NCI-H128 (cell line): ENCODE data around the gene VASH1.

ENCODE experiments used
- DNase-seq: peaks from one replicate; lab custom pipeline; 2025; ENCODE audit not compliant: unreplicated experiment; lab: John Stamatoyannopoulos, UW

The VASH1 gene

DNA sequence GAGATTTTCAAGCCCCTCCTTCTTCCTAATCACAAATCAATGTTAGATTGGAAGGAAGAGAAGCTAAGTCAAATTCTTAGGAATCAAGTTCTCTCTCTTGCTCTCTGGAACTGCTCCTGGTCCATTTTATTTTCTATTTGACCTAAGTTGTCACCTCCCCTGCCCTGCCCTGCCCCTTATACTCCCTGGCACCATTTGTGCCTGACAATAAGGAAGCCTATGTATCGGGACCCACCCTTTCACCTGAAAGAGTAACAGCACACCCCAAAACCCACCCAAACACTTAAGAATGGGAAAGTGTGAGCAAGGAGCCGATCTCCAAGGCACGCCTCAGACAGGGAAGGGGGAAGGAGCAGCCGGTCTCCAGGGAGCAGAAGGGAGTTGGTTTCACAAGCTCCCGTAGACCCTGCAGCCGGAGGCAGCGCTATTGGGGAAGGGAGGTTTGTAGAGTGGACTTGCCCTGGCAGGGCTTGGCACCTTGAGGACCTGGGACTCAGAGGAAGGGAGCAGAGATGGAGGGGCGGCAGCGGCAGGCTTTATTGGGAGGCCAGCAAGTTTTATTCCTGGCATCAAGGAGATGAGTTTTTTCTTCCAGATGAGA lies 66.5 kb downstream of the VASH1 start:
- DNase-seq = no peak

DNA sequence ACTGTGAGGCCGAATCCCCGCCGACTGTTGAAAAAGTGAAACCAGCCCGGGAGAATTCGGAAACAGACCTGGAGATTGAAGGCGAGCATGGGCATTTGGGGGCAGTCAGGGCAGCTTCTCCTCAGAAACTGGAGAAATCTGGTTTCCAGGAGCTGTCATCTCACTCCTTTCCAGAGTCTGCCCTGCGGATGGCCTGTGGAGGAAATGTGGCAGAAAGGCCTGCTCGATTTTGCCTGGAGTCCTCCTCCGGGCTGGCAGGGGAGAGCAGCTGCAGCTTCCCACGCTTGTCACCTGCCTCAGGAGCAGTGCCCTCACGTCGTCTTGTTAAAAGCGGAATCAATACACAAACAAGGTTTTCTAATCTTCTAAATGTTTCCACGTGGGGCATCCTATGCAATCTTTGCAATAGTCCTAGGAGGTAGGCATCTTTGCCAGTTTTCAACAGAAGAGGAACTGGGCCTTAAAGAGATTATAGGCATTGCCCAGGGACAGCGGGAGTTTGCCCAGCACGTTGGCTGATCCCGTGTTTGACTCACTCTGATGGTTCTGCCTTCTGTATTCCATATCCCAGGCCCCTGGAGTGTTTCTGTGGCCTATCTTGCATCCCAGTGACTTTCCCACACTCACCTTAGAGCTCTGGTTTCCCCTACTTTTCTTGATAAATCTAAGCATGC lies 67.2 kb downstream of the VASH1 start:
- DNase-seq = no peak

DNA sequence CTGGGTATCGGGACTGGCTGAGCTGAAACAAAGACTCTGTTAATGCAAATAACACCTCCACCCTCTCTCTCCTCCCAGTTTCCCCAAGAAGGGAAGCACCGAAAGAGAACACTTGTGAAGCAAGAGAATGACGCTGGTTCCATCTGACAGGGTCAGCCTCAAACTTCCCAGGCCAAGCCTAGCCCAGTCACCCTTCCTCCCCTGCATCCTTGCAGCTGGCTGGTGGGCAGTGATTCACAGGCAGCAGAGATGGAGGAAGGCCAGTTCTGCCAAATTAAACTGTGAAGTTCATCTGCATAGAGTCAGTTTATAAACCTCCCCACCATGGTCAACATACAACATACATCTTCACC lies 67.7 kb downstream of the VASH1 start:
- no peak for DNase-seq

DNA sequence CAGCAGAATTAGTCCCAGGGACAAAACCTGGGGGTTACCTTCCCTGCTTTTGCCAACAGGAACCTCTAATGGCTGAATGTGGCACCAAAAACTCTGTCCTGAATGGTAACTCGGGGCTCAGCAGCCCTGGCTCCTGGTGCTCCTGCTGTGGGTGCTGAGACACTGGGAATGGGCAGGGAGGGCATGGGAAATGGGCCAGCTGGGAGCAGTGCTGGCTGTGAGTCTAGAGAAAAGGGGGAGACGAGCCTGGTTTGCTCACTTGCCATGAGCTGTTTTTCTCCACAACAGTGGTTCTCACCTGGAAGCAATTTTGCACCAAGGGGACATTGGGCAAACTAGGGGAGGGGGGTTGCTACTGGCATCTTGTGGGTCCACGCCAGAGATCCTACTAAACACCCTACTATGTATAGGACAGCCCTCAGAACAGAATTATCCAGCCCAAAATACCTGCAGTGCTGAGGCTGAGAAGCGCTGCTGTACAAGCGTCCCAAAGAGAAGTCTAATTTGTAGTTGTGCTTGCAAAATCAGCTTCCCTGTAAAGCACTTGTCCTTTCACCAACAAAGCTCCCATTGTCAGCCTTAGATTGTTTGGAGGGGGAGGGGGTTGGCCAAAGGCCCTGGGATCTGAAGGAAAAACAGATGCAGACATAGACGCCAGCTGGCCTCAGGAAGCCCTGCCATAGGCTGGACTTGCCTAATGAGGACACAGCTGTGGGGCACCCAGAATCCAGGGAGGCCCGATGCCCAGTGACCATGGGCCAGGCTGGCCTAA lies 68.6 kb downstream of the VASH1 start:
- DNase-seq = no peak

DNA sequence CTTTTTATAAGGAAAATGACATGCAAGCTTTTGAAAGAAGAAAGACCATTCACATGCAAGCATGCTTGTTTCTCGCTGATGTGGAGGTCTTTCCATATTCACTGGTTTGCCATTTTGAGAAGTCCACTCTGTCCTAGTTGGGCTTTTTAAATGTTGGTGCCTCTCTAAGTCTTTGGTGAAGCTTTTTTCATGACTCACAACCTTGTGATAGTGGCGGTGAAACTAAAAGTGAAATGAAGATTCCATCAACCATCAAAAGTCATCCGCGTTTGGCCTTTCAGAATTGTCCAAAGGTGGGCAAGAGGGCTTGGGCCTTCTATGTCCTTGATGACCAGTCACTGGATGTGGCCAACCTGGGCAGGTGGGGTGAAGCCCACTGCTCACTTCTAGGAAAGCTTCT lies 69.3 kb downstream of the VASH1 start:
- DNase-seq = no peak

DNA sequence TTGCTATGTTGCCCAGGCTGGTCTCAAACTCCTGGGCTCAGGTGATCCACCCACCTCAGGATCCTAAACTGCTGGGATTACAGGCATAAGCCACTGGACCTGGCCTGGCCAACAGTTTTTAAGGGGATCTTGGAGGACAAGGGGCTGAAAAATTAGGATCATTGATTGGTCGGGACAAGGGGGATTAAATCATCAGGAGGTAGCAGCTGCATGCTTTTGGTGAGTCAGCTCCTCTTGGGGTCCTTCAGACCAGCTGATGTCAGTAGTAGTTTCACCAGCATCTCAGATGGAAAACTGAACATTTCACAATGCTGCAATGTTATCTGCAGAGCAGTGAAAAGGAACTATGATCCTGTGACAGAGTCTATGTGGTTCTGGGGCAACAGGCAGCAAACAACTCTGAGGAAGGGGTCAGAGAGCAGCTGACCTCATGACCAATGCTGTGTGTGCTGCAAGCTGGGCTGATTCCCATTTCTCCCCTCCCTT lies 71.3 kb downstream of the VASH1 start:
- no peak for DNase-seq
